ENCODE results near the gene CRIP3.
"Not testable (repeated sequence)": the region's sequence is repeated elsewhere in the genome, so short reads cannot be mapped to it uniquely, and the experiment has no call there.

CRIP3 gene

DNA sequence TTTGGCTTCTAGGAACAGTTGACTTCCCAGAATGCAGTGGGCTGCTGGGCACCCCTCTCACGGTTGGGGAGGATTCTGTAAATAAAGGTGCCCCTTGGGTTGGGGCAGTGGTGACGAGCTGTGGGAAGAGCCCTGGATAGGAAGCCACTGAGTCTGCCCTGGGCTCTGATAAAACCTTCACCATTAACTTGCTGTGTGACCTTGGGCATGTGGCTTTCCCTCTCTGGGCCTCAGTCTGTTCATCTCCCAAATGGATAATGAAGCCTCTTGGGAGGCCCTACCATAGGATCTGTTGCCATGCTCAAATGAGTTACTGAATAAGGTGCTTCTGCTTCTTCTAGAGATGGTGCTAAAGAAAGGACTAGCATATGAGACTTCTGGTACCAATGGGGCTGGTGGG lies 3.7 kb downstream of the CRIP3 start:
- DNase-seq: no peak

DNA sequence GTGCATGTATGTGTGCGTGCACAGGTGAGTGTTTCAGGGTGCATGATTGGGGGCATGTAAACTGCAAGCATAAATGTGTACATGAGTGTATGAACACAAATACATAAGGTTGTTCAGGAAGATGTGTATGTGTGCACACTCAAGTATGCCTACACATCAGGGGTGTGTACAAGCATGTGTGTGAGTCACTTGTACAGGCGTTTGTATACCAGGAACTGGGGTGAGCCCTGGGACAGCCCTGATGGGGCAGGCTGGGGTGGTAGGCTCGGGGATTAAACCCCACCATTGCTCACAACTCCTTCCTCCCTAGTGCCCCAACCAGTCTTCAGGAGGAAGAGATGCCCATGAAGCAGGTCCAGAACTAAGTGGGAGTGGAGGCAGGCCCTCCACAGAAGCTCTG lies 4.3 kb downstream of the CRIP3 start:
- DNase-seq: no peak

DNA sequence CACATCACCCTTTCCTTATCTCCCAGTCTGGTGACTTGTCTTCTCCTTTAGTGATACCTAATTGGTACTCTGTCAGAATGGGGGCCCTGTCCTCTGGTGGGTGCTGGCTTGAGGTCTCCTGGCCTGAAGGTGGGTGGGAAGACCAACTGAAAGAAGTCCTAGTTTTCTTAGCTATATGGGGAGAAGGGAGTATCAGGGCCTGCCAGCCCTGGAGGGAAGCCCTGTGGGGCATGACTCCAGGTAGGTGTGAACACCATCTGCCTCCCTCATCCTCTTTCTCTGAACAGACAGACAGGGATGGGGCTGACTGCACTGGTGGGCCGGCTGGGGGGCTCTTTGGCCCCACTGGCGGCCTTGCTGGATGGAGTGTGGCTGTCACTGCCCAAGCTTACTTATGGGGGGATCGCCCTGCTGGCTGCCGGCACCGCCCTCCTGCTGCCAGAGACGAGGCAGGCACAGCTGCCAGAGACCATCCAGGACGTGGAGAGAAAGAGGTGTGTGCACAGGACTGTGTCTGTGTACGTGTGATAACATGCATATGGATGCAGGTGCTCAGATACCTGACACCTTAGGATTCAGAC lies 4.8 kb downstream of the CRIP3 start:
- DNase-seq: no peak

DNA sequence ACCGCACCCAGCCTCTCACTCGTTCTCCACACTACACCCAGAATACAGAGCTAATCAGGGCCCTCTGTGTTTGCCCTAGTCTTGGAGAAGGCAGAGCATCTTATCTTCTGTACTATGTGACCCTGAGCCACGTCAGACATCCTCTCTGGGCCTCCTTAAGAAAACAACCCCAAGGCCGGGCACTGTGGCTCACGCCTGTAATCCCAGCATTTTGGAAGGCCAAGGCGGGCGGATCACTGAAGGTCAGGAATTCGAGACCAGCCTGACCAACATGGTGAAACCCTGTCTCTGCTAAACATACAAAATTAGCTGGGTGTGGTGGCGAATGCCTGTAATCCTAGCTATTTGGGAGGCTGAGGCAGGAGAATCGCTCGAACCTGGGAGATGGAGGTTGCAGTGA lies 5.6 kb downstream of the CRIP3 start:
- not testable (repeated sequence) for DNase-seq

DNA sequence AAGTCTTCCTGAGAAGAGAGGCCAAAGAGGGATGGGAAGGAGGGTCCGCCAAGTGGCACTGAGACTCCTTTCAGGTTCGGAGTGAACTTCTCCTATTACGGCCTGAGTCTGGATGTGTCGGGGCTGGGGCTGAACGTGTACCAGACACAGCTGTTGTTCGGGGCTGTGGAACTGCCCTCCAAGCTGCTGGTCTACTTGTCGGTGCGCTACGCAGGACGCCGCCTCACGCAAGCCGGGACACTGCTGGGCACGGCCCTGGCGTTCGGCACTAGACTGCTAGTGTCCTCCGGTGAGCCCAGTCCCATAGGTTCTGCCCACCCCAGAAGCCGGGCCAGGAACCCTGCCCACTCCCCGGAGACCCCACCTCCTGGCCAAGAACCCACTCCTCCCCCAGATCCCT lies 6.5 kb downstream of the CRIP3 start:
- DNase-seq: no peak

DNA sequence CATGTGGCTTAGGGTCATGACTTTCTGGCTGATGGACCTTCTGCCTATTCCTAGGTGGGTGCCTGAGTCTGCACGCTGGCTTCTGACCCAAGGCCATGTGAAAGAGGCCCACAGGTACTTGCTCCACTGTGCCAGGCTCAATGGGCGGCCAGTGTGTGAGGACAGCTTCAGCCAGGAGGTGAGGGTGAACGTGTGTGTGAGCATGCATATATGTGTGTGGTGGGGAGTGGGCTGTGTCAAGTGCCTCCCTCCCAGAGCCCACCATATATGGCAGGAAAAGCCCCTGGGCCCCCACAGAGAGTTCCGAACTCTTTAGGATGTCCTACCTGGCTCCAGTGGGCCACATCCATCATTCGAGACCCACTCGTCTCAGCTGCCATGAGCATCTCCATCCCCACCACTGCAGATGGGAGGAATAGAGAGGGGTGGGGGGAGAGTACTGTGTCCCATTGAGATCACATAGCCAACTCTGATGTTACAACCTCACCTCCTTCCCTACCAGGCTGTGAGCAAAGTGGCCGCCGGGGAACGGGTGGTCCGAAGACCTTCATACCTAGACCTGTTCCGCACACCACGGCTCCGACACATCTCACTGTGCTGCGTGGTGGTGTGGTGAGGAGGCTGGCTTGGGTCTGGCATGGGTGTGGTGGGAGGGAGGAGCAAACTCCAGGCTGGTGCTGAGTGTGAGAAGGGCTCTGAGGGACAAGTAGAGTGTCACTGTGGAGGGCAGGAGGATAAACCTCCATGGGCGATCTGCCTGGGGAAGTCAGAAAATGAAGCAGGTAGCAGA lies 7.3 kb downstream of the CRIP3 start:
- no peak for DNase-seq

DNA sequence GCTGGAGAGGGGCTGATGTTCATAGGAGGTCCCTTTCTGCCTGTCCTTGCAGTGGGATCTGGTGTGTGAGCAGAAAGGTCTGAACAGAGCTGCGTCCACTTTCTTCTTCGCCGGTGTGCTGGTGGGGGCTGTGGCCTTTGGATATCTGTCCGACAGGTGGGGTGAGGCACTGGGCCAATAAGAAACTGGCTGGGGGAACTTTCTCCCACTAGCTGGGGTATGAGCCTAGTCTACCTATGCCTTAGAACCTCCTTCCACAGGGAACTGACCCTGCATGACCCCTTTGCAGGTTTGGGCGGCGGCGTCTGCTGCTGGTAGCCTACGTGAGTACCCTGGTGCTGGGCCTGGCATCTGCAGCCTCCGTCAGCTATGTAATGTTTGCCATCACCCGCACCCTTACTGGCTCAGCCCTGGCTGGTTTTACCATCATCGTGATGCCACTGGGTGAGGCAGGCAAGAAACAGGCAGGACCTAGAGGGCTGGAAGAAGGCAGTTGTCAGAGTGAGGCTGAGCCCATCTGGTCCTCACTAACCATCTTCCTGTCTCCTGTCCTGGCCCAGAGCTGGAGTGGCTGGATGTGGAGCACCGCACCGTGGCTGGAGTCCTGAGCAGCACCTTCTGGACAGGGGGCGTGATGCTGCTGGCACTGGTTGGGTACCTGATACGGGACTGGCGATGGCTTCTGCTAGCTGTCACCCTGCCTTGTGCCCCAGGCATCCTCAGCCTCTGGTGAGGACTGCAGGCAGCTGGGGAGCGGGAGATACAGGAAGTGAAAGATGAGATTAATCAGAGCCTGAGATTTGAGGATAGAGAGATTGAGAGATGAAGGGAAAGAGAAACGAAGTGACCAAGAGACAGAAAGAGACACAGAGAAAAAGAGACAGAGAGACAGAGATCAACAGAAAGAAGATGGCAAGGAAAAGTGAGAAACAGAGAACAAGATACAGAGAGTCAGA lies 9.0 kb downstream of the CRIP3 start:
- no peak for DNase-seq

DNA sequence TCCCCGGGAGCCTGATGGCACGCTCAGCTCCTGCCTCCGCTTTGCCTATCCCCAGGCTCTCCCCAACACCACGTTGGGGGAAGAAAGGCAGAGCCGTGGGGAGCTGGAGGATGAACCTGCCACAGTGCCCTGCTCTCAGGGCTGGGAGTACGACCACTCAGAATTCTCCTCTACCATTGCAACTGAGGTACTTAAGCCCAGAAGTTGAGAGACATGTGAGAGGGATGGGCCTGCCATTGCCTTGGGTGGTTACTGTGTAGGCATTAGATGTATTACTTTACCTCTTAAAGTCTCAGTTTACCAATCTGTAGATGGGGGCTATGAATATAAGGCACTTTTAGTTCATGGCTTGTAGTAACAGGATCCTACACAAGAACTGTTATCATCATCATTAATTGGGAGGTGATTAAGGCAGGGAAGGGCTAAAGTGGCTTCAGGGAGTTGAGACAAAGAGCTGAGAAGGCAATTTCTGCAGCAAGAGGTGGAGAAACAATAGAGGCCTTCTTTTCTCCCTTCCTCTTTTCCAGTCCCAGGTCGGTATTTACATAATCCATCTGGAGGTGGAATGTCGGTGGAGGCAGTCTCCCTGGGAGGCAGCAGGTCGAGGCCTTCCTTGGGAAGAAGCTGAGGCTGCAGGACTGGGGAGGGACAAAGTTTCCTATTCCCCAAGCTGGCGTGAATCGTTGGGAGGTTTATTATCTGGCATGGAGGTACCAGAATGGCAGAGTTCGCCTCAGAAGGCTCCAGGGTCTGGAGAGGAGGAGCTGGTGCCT lies 9.9 kb downstream of the CRIP3 start:
- no peak for DNase-seq

DNA sequence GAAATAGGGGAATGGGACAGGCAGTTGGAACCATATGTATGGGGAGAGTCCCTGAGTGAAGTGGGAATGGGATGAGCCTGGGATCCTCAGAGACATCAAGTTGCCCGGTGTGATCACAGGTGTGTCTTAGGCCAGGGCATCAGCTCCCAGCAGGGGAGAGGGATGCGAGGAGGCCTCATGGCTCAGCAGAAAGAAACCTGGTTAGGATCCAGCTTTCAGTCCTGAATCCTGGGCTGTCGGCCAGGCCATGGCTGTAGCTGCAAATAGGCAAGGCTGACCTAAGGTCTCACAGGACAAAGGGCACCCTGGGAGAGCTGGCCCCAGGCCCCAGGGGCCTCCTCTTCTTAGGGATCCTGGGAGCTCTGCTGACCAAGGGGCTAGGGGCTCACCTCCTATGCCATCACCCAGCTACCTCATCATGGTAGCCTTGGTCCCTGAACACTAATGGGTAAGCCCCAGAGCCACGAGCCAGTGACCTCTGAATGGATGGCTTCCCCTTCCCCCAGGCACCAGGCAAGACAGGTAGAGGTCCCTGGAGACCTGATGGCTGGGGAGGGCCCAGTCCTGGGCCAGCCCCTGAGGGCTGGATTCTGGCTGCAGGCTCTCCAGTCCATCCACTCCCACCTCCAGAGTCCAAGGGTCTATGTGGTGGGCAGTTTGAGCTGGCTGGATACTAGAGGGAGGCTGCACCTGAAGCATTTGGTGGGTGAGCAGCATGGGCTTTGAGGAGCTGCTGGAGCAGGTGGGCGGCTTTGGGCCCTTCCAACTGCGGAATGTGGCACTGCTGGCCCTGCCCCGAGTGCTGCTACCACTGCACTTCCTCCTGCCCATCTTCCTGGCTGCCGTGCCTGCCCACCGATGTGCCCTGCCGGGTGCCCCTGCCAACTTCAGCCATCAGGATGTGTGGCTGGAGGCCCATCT lies 10.7 kb downstream of the CRIP3 start, which contains the start of gene SLC22A7:
Gene SLC22A7 (plus strand): TSS at position 617 of the 921 bp plus-strand sequence. CDS start 99 bp downstream, at position 716.
- no peak for DNase-seq

DNA sequence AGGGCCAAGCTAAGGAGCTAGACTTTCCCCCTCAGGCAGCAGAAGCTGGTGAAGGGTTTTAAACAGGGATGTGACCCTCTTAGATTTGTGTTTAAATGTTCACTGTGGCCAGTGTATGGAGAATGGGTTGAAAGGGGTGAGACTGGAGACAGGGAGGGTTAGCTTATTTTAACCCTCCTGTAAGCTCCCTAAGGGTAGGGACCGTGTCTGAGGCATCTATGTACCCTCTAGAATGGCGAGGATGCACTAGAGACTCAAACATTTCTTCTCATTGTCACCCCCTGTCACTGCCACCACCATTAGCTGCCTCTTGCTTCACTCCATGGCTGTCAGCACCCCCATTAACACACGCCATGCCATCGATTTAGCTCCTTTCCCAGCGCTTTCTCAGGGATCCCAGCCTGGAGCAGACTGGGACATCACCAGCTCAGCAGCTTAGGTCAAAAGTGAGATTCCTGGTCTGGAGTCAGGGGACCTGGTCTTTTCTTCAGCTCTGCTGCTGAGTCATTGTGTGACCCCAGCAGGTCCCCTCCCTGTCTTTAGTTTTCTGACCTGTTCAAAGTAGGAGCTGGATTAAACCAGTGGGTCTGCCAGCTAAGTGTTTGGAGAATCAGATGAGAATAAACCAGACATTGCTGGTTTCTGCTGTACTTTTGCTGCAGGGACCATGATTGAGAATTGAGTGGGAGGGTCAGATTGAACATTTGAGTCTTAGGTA lies 11.7 kb downstream of the CRIP3 start:
- no peak for DNase-seq

DNA sequence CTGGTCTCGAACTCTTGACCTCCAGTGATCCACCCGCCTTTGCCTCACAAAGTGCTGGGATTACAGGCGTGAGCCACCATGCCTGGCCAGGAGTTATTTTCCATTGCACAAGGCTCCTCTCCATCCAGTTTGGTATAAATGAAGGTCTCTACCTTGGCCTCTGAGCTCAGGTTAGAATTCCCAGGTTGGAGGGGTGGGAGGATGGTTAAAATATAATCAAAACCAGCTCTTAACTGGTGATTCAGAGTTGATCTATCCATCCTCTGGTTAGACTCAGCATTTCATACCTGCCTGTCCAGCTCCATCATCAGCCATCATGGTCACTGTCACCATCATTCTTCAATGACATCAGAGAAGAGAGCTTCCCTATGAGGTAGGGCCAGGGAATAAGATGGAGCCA lies 13.2 kb downstream of the CRIP3 start:
- no peak for DNase-seq

DNA sequence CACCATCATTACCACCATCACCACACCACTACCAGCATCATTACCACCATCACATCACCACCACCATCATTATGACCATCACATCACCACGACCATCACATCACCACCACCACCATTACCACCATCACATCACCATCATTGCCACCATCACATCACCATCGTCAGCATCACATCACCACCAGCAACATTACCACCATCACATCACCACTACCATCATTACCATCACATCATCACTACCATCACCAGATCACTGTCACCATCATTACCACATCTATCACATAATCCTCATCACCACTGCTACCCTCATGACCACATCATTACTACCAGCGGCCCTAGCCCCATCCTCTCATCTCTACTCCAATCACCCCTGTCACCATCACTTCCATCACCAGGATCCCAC lies 14.1 kb downstream of the CRIP3 start:
- DNase-seq: no peak

DNA sequence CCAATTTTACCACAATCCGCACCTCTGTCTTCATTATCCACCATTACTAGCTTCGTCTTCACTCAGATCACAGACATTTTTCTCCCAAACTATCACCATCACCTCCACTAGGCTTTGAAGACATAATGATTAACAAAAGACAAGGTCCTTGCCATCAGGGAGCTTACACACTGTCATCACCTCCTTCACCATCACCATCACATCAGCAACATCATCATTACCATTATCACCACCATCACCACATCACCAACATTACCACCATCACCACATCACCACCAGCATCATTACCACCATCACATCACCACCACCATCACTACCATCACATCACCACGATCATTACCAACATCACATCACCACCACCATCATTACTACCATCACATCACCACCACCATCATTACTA lies 14.9 kb downstream of the CRIP3 start:
- DNase-seq: no peak

DNA sequence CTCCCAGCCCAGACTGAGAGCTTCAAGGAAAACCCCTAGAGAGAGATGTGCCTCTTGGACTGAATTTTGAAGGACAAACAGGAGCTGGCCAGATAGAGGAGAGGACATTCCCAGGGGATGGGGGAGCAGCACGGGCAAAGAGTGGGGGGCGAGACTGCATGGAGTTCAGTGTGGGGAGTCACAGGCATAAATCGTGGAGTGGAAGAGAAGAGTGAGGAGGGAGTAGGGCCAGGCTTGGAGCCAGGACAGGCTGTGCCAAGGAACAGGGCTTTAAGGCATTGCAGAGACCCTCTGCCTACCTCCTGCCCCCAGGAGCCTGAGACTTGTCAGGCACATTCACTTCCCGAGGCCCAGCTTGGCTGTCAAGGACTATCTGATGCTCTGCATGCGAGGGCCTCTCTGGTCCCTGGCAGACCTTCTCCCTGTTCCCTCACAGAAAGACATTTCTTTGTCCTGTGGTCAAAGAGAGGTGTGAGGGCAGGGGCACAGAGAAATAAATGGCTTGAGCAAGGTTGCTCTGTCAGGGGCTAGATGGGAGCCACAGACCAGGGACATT lies 15.8 kb downstream of the CRIP3 start:
- no peak for DNase-seq

DNA sequence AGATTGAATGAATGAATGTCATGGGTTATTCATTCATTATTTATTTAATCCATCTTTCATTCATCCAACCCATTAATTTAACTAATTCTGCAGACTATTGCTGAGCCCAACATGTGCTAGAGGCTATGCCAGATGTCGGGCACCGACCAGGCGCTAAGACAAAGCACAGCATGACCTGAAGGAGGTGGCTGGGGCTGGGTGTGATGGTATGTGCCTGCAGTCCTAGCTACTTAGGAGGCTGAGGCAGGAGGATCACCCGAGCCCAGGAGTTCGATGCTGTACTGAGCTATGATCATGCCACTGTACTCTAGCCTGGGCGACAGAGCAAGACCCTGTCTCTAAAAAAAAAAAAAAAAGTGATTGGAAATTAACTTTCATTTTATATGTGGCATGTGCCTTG lies 16.3 kb downstream of the CRIP3 start:
- DNase-seq: no peak

DNA sequence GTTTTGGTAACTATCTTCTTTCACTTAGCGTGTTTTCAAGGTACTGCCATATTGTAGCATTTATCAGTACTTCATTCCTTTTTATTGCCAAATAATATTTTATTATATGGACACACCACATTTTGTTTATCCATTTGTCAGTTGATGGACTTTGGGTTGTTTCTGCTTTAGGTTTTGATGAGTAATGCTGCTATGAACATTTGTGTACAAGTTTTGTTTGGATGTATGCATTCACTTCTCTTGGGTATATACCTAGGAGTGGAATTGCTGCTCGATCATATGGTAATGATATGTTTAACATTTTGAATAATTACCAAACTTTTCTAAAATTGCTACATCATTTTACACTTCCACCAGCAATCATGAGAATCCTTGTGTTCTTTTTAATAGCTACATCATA lies 16.9 kb downstream of the CRIP3 start:
- DNase-seq: no peak

DNA sequence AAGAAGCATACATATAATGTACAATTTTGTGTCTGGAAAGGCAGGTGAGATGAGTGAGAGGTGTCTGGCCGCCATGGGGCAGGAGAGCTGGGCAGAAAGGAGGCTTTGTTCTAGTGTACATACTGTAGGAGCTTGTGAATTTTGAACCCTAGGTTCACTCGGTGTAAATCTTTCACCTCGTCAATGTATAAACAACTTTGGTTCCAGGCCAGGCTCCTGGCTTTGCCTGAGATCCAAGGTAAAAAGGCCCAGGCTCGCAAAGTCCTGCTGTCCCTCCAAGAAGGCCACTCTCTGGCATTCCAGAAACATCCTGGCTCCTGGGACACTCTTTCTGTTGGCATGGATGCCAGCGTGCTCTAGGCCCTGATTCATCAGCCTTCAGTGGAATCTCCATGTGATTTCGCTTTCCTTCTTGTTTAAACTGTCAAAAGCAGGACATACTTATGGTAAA lies 17.7 kb downstream of the CRIP3 start:
- DNase-seq: no peak

DNA sequence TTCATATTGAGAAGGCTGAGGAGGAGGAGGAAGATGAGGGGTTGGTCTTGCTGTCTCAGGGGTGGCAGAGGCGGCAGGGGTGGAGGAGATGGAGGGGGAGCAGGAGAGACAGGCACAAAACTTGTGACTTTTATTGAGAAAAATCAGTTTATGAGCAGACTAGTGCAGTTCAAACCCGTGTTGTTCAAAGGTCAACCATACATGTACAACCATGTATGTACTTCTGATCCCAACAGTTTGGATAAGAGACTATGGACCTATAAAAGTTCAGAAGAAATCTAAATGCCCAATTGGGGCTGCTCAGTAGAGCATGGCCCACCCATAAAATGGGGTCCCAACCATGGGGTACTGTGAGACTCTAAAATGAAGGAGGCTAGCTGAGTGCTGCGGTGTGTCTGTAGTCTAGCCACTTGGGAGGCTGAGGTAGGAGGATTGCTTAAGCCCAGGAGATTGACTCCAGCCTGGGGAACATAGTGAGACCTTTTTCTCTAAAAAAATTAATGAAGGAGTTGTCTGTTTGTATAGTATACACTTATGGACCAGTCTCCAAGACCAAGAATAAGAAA lies 18.2 kb downstream of the CRIP3 start:
- DNase-seq: no peak

DNA sequence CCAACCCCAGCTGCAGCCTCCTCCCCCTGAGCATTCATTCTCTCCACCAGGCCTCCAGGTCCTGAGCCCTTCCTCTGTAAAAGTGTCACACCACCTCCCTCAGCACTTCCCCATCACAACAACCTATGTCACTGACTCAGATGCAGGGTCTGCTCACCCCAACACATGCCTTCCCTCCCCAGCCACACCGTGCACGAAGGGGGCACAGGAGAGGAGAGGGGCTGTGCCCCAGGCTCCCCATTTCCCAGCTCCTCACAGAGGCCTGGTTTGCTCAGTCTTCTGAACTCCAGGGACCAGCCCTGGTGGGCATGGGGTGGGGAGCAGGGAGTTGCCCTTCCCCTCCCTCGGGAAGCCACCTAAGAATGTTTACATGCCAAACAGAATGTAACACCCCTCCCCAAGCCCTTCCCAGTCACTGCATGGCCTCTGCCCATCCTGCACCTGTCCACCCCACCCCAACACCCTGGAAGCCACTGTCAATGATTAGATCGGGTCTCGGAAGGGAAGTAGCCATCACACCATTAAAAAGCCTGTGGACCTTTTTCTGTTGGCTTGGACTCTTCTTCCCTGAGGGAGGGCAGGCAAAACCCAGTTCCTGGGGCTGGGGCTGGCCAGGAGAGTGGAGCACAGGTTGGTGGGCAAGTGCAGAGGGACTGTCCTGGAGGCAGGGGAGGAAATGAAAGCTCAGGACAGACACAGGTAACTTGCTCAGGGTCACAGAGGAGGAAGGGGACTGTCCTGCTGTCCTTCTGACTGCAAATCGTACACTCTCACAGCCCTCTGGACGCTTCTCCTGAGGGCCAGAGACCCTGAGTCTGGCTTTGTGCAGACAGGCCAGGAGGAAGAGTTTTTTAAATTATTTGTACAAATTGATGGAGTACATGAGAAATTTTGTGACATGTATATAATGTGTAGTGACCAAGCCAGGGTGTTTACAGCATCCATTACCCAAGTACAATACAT lies 20.6 kb downstream of the CRIP3 start:
- no peak for DNase-seq
